T-helper 2 cell (primary cell): ENCODE data around the gene HACE1.

Source experiments
- DNase-seq, 5 experiments: peaks; one replicate each; pipeline versions ENCODE4 v3.0.0 to v3.0.0-alpha.2; 2012 to 2022

HACE1 gene

DNA sequence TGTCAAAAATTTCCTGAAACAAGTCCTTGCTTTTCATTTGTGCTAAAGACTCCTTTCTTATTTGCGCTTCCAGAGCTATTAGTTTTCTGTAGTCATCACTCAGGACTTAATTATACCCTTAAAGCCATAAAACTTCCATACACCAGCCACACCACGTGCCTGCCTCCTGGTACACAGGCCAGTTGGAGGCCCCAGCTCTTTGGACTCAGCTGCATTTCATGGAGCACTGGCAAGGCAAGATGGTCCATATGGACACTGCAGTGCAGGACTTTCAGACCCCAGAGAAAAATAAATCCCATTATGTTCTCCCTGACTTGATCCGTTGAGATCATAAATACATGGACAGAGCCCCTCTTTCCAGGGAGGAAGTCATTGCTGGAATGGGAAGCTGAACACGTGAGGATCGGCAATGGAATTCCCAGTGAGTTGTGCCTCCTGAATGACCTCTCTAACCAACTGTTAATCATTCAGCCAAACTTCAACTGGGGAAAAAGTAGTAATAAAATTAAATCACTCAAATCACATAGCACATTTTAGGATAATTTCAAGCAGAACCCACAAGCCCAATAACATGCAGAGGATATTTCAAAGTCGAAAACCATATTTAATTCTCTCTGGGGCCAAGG, 173.1 kb downstream of the HACE1 start:
- DNase-seq, result no peak

DNA sequence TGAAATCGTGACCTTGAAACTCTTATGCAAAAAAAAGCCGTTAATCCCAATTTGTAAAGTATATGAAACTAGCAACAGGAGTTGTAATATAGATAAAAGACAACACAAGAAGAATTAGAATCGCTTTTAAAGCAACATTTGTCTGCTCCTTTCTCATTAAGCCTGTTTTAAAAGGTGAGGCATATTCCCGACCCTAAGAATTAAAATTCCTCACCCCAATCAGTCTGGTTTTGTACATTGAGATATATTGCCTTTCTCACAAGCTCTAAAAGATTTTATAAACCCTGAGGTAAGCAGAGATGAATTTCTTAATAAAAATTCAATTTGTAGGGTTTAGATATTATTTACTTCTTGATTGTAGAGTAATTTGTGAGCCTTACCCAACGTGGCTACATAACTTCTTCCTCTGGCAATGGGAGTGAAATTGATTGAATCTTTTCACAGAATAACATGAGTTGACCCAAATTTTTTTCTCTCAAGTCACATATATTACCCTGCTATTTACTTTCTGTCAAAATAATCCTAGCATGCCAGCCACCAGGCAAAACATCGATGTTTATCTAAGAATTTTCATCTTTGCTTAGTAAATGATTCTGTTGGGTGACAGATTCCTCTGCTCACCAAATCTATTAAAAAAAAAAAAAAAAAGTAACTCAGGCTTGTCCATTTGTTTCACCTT, 173.7 kb downstream of the HACE1 start:
- no peak for DNase-seq

DNA sequence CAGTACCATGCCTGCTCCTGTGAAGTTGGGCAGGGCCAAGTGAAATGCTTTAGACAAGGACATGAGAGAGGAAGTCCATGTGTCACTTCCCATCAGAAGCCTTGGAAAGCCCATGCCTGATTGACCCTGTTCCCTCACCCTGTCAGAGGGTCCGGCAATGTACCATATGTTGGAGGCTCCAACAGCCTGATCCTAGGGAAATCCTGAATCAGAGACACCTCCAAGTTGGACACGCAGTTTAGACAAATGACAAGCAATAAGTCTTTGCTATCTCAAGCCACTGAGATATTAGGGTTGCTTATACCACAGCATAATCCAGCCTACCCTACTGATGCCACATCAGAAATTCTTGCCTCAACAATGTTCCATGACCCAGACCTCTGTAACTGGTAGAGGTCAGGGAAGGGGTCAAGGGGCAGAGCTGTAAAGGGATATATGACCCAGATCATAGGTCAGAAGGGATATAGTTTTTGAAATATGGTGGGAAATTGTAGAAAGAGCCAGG, 174.8 kb downstream of the HACE1 start:
- DNase-seq, result no peak

DNA sequence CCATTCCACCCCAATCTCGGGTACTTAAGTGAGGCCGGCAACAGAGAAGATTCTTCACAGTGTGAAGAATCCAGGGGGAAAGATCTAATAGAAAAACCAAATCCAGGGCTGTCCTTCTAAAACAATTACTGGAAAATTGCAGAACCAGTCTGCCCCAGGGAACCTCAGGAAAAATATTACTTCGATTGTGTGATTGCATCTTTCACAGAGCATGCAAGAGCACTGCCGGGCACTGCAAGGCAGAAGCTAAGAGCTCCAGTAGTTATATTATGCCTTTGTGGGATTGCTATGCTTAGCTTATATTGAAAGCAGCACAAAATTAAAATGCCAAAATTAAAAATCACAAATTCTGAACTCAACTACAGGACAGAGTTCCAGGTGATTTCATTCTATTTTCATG, 175.9 kb downstream of the HACE1 start:
- no peak for DNase-seq

DNA sequence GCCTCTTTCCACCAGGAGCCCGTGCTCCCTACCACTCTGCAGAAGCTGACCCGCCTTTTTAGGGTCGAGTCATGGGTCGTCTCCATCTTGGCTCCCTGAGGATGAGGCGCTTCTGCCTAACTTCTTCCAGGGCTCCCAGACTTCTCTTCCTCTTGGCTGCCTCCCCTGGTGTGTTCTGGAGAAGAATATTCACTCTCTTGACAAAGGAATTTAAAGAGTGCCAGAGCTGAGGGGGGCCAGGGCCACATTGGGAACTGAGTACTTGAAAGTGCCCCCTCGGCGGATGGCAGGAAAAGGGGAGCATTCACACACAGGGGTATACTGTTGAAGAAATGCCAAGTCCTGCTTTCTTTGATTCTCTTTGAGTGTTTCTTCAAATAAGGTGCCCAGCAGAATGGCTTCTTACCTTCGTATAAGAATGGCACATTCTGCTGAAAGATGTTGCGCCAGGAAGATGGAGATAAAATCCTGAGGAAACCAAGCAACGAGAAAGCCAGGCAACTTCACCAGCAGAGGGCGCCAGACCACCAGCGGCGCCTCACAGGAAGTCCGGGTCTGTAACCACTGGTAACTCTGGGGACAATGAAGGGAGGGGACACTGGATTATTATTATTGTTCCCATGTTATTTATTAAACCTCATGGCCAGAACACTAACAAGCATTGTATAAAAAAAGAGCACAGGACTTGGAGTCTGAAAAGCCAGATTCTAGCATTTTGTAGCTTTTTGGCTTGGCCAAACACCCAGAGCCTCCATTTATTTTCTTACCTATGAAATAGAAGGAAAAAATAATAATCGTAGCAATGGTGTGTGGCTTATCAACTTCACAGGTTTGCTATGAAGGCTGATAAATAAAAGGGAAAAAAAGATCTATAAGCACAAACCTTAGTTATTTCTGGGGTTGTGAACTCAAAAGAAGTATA, 176.7 kb downstream of the HACE1 start:
- DNase-seq, result peak; percentile 41 to 68 (median 54)

DNA sequence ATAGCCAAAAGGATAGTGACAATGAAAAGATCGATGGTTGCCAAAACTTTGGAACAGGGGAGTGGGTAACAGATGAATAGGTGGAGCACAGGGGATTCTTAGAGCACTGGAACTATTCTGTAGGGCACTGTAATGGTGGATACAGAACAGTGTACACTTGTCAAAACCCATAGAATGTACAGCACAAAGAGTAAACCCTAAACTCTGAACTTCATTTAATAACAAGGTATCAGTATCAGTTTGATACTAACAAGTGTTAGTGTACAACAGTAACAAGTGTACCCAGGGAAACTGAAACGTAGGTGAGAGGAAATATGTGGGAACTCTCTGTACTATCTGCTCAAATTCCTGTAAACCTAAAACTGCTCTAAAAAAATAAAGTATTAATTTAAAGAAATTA, 179.2 kb downstream of the HACE1 start:
- DNase-seq, result no peak

DNA sequence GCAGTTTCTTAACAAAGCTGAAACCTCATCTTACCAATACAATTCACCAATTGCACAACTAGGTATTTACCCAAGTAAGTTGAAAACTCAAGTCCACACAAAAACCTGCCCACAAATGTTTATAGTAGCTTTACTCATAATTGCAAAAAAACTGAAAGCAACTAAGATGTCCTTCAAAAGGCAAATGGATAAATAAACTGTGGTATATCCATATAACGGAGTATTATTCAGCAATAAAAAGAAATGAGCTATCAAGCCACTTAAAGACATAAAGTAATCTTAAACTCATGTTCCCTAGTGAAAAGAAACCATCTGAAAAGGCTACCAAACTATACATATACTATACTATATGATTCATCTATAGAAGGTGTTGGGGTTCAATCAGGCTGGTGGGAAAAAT, 179.7 kb downstream of the HACE1 start:
- no peak for DNase-seq
